GM23248 (cell line): Measurements from ENCODE around the gene PCSK4. TPM values are rescaled to one million over a fixed set of nuclear protein-coding genes. Genes with fewer than 3 reads are reported as not detected.

Source experiments
- DNase-seq: peaks from one replicate; pipeline ENCODE4 v3.0.0-alpha.2; 2015
- H2AFZ ChIP-seq: fragments of 200-600 bp; sonication (generic); 2 replicates; pipeline ENCODE4 v1.6.1; 2016; ENCODE audit warnings: antibody characterized with exemption
- H3F3A ChIP-seq: fragments of 200-600 bp; sonication (generic); 2 replicates; pipeline ENCODE4 v1.6.1; 2016; ENCODE audit warnings: mild to moderate bottlenecking, antibody characterized with exemption, mixed run types; ENCODE audit not compliant: insufficient read depth
- H3K27ac ChIP-seq: fragments of 200-600 bp; sonication (generic); 2 replicates; pipeline ENCODE4 v1.5.1; 2016; ENCODE audit warnings: mild to moderate bottlenecking
- H3K27me3 ChIP-seq: fragments of 200-600 bp; sonication (generic); replicated peaks from 2 replicates; pipeline ENCODE4 v1.6.1; 2016; ENCODE audit warnings: mild to moderate bottlenecking; ENCODE audit not compliant: insufficient read depth
- H3K36me3 ChIP-seq: fragments of 200-600 bp; sonication (generic); 2 replicates; pipeline ENCODE4 v1.6.1; 2016; ENCODE audit warnings: low read depth, mild to moderate bottlenecking
- H3K4me1 ChIP-seq: fragments of 200-600 bp; sonication (generic); 2 replicates; pipeline ENCODE4 v1.6.1; 2016; ENCODE audit warnings: mild to moderate bottlenecking; ENCODE audit not compliant: insufficient read depth
- H3K4me2 ChIP-seq: fragments of 200-600 bp; sonication (generic); one replicate; pipeline ENCODE4 v1.6.1; 2016; ENCODE audit warnings: mild to moderate bottlenecking; ENCODE audit not compliant: unreplicated experiment
- H3K4me3 ChIP-seq: fragments of 200-600 bp; sonication (generic); 2 replicates; pipeline ENCODE4 v1.5.1; 2016; ENCODE audit warnings: mild to moderate bottlenecking
- H3K79me2 ChIP-seq: fragments of 200-600 bp; sonication (generic); 2 replicates; pipeline ENCODE4 v1.6.1; 2016; ENCODE audit warnings: mild to moderate bottlenecking; ENCODE audit not compliant: insufficient read depth
- H3K9ac ChIP-seq: fragments of 200-600 bp; sonication (generic); 2 replicates; pipeline ENCODE4 v1.6.1; 2016; ENCODE audit warnings: mild to moderate bottlenecking
- H3K9me2 ChIP-seq: fragments of 200-600 bp; sonication (generic); 2 replicates; pipeline ENCODE4 v1.6.1; 2016; ENCODE audit warnings: mixed run types, mild to moderate bottlenecking, moderate library complexity; ENCODE audit not compliant: insufficient read depth
- H3K9me3 ChIP-seq: fragments of 200-600 bp; sonication (generic); one replicate; pipeline ENCODE4 v1.6.1; 2017; ENCODE audit warnings: low read depth
- H4K20me1 ChIP-seq: fragments of 200-600 bp; sonication (generic); 2 replicates; pipeline ENCODE4 v1.6.0; 2016; ENCODE audit not compliant: insufficient read depth
- EZH2 ChIP-seq: fragments of 200-600 bp; sonication (generic); IDR thresholded peaks from 2 replicates; pipeline ENCODE4 v1.6.1; 2018; ENCODE audit warnings: antibody characterized with exemption, mild to moderate bottlenecking; ENCODE audit not compliant: insufficient read depth, poor library complexity, severe bottlenecking
- EZH2phosphoT487 ChIP-seq: fragments of 200-600 bp; sonication (generic); IDR thresholded peaks from 2 replicates; pipeline ENCODE4 v1.6.1; 2018; ENCODE audit warnings: antibody characterized with exemption, moderate library complexity, mild to moderate bottlenecking, low read depth; ENCODE audit not compliant: insufficient read depth
- WGBS, 2 experiments: methylation state at CpG; one replicate each; pipeline ENCODE4 v1.1.6; 2015 to 2017; ENCODE audit warnings: low lambda C conversion rate in 2 of 2, low coverage in 1 of 2; ENCODE audit errors: missing lambda C conversion rate in 2 of 2; 5-methylcytosine and 5-hydroxymethylcytosine counted together
- in situ Hi-C: fragments of 300-500 bp; cut with MboI; formaldehyde crosslinking; loops from 2 replicates; pipeline ENCODE4 v1.15.0; 2020
- polyA plus RNA-seq: library from polyadenylated mRNA; unstranded; fragments of >200 nt; fragmentation: Nextera tagmentation; extraction: Ambion mirVana; gene quantifications from 2 replicates; pipeline ENCODE4 v1.2.1, GENCODE V29; 2016
- total RNA-seq: library from RNA; depleted of rRNA; stranded (reverse); fragments of >200 nt; shearing (Covaris generic); gene quantifications from 2 replicates; pipeline ENCODE4 v1.2.3, GENCODE V29; 2014

The PCSK4 gene
- total and polyA plus RNA-seq, 2 experiments from 2014 or later = 0.28 to 0.76 TPM

DNA sequence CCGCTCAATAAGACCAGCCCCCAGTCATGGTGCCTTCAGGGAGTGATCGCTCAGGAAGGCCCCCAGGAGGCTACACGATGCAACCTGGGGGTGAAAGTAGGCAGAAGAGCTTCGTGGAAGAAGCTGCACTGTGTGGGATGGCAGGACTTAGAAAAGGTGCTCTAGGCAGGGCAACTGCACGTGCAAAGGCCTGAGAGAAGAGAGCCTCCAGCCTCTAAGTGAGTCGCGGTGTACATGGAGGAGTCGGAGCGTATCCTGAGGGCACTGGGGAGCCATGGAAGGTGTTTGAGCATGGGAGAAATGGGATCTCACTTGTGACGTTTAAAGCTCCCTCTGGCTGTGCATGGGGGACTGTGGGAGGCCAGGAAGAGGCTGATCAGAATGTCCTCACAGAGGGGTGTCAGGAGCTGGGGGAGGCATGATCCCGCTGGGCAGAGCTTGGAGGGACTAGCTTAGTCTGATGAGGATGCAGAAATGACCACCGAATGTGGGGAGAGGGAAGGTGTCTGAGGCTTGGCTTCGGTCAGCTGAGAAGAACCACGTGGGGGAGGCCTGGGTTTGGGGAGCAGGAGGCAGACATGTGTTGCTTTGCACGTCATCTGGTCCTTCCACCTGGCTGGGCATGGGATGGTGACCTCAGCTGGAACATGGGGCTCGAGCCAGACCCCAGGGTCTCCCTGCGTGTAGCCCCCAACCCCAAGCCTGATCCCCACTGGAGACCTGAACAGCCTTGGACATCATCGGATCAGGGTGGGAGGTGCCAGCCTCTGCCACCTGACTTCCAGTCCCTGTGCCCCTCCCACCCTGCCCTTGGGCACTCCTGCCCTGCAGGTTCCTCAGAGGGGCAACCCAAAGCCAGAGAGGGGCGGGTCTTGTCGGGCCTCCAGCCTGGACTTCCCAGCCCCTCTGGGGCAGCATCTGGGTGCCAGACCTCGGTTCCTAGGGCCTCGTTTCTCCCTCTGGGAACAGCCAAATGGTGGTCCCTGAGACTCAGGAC lies 39.1 kb downstream of the PCSK4 start:
- no peaks in the 10 kb centered on the region for H3K9me2 ChIP-seq
- H3K36me3 ChIP-seq = no peaks in the 10 kb centered on the region
- no peaks in the 10 kb centered on the region for H3K4me1 ChIP-seq
- no peak overlapping the region for H2AFZ ChIP-seq
- no peaks in the 10 kb centered on the region for H3K9me3 ChIP-seq
- WGBS, 2 experiments = 25 to 29% methylated on average over 20 to 22 of the region's 22 CpGs
- no peak overlapping the region for H3K4me2 ChIP-seq
- peaks cover 28% of the 10 kb centered on the region for H3K27me3 ChIP-seq
- in situ Hi-C loops = no loop called here
- H4K20me1 ChIP-seq = no peaks in the 10 kb centered on the region
- DNase-seq = no peak
- no peak overlapping the region for H3K27ac ChIP-seq
- no peak for TF ChIP-seq EZH2phosphoT487
- TF ChIP-seq EZH2 = no peak
- peaks cover 12% of the 10 kb centered on the region; the same call in 1 of the 2 replicates for H3F3A ChIP-seq
- no peaks in the 10 kb centered on the region for H3K79me2 ChIP-seq
- H3K9ac ChIP-seq = no peak overlapping the region
- no peak overlapping the region for H3K4me3 ChIP-seq

GRCh38 chr19:1449467-1450442 lies 40.4 kb downstream of the PCSK4 start, which contains the start of gene APC2:
Gene APC2 (plus strand): TSS chr19:1450121. CDS start chr19:1453002, 2,881 bp downstream.
- Histone ChIP-seq H3K36me3 (no peaks in the 10 kb centered on the region), H3K9me2 (no peaks in the 10 kb centered on the region), H2AFZ (peak within 1 kb of the TSS; percentile 33), H4K20me1 (no peaks in the 10 kb centered on the region), H3K9ac (no peak within 1 kb of the TSS), H3K9me3 (no peaks in the 10 kb centered on the region), H3K79me2 (no peaks in the 10 kb centered on the region), H3K4me1 (no peaks in the 10 kb centered on the region), H3K4me2 (no peak within 1 kb of the TSS), H3K27ac (no peak within 1 kb of the TSS), H3K4me3 (peak within 1 kb of the TSS; percentile 40; the same call in 1 of the 2 replicates), H3F3A (peaks cover 12% of the 10 kb centered on the region; the same call in 1 of the 2 replicates), H3K27me3 (peaks cover 28% of the 10 kb centered on the region)
- DNase-seq = peak; percentile 69
- no peak for TF ChIP-seq EZH2phosphoT487
- TF ChIP-seq EZH2 = peak; percentile 4
- 5 to 7% methylated on average over 42 to 46 of the region's 74 CpGs for WGBS, 2 experiments
- in situ Hi-C loops = no loop called here

- Histone ChIP-seq H3K9me2 (no peaks in the 10 kb centered on the region), H3F3A (peaks cover 20% of the 10 kb centered on the region), H3K4me3 (no peak overlapping the region), H2AFZ (no peak overlapping the region), H3K4me1 (no peaks in the 10 kb centered on the region), H3K27me3 (peaks cover 28% of the 10 kb centered on the region), H3K4me2 (no peak overlapping the region), H3K9ac (no peak overlapping the region), H3K36me3 (no peaks in the 10 kb centered on the region), H4K20me1 (no peaks in the 10 kb centered on the region), H3K9me3 (no peaks in the 10 kb centered on the region), H3K27ac (no peak overlapping the region), H3K79me2 (no peaks in the 10 kb centered on the region)
- in situ Hi-C loops = no loop called here
- TF ChIP-seq EZH2 (no peak), EZH2phosphoT487 (no peak)
- 91 to 92% methylated on average over 9 of the region's 9 CpGs for WGBS, 2 experiments
- no peak for DNase-seq
Observed at GRCh38 chr19:1447944-1448343, 42.2 kb downstream of the PCSK4 start.

DNA sequence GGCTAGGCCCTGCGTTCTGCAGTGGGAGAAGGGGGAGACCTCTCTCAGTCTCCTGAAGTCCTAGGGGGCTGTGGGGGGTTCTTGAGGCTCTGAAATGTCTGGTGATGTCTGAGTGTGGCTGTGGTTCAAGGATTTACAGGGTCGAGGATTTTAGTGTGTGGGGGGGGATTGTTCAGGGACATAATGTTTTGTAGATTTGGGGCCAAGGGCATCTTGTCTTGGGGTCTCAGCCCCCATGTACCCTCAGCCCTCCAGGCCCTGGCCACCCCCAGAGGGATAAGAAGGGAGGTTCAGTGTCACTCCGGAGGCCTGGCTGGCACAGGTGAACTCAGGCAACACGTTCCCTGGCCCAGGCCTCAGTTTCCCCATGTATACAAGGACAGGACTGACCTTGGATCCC lies 42.6 kb downstream of the PCSK4 start:
- Histone ChIP-seq H3K36me3 (peaks cover under 1% of the 10 kb centered on the region; the same call in 1 of the 2 replicates), H3K79me2 (no peaks in the 10 kb centered on the region), H3K4me2 (no peak overlapping the region), H2AFZ (no peak overlapping the region), H3K4me1 (no peaks in the 10 kb centered on the region), H3K4me3 (no peak overlapping the region), H3K27ac (no peak overlapping the region), H3K9me2 (no peaks in the 10 kb centered on the region), H3K9me3 (no peaks in the 10 kb centered on the region), H4K20me1 (no peaks in the 10 kb centered on the region), H3F3A (peaks cover 25% of the 10 kb centered on the region), H3K9ac (no peak overlapping the region), H3K27me3 (peaks cover 28% of the 10 kb centered on the region)
- DNase-seq = no peak
- TF ChIP-seq EZH2phosphoT487 = no peak
- TF ChIP-seq EZH2 = no peak
- in situ Hi-C loops = no loop called here
- 14 to 23% methylated on average over 4 of the region's 4 CpGs for WGBS, 2 experiments
